Measurements from ENCODE around the gene PSPH. TPM values are rescaled to one million over a fixed set of nuclear protein-coding genes. Genes with fewer than 3 reads are reported as not detected.

PSPH gene
- total RNA-seq, 1 experiment from 2014 or later: 49.3 TPM

DNA sequence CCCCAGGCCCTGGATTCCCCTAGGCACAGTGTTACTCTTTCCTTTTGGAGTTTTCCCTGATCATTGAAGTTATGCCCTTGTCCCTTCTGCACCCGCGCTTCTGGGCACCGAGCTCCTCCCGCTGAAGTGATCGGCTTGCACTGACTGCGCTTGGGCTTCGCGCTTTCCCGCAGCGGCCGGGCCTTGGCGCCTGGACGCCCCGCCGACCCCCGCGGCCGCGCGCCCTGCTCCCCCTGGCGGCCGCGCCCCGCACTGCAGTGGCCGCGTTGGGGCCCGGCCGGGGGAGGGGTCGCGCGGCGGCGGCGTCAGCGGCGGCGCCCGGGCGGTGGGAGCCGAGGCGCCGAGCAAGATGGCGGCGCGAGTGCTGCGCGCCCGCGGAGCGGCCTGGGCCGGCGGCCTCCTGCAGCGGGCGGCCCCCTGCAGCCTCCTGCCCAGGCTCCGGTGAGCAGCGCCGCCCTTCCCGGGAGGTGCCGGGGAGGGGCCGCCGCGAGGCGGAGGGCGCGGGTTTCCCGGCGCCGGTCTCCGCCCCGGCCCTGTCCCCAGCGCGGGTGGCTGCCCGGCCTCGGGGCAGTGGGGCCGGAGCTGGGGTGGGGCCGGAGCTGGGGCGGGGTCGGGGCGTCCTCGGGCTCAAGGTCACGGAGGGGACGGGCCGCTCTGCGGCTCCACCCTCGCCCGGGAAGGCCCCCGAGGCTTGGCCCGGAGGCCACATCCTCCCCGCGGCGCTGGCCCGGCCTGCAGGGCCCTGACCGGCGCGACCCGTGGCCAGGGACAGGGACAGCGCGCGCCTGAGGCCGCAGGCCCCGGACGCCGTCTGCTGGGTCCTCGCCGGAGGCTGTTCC, 86.8 kb downstream of the PSPH start, which contains the start of gene NIPSNAP2 (continued):
- TF ChIP-seq, protein P1, sequence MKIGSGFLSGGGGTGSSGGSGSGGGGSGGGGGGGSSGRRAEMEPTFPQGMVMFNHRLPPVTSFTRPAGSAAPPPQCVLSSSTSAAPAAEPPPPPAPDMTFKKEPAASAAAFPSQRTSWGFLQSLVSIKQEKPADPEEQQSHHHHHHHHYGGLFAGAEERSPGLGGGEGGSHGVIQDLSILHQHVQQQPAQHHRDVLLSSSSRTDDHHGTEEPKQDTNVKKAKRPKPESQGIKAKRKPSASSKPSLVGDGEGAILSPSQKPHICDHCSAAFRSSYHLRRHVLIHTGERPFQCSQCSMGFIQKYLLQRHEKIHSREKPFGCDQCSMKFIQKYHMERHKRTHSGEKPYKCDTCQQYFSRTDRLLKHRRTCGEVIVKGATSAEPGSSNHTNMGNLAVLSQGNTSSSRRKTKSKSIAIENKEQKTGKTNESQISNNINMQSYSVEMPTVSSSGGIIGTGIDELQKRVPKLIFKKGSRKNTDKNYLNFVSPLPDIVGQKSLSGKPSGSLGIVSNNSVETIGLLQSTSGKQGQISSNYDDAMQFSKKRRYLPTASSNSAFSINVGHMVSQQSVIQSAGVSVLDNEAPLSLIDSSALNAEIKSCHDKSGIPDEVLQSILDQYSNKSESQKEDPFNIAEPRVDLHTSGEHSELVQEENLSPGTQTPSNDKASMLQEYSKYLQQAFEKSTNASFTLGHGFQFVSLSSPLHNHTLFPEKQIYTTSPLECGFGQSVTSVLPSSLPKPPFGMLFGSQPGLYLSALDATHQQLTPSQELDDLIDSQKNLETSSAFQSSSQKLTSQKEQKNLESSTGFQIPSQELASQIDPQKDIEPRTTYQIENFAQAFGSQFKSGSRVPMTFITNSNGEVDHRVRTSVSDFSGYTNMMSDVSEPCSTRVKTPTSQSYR (CRISPR knock-in tag; IDR thresholded peaks at IDR 0.05): no peak
- TF ChIP-seq, protein P2, sequence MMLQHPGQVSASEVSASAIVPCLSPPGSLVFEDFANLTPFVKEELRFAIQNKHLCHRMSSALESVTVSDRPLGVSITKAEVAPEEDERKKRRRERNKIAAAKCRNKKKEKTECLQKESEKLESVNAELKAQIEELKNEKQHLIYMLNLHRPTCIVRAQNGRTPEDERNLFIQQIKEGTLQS (CRISPR knock-in tag; conservative IDR thresholded peaks at IDR 0.05): no peak
- TF ChIP-seq, protein P3, sequence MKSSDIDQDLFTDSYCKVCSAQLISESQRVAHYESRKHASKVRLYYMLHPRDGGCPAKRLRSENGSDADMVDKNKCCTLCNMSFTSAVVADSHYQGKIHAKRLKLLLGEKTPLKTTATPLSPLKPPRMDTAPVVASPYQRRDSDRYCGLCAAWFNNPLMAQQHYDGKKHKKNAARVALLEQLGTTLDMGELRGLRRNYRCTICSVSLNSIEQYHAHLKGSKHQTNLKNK (CRISPR knock-in tag; IDR thresholded peaks at IDR 0.05): no peak
- TF ChIP-seq CREM (CRISPR knock-in tag; IDR thresholded peaks at IDR 0.05): peak; percentile 62; the same call in 1 of the 2 replicates
- TF ChIP-seq NR1H2 (CRISPR knock-in tag; IDR thresholded peaks at IDR 0.05): no peak
- TF ChIP-seq, protein P4, sequence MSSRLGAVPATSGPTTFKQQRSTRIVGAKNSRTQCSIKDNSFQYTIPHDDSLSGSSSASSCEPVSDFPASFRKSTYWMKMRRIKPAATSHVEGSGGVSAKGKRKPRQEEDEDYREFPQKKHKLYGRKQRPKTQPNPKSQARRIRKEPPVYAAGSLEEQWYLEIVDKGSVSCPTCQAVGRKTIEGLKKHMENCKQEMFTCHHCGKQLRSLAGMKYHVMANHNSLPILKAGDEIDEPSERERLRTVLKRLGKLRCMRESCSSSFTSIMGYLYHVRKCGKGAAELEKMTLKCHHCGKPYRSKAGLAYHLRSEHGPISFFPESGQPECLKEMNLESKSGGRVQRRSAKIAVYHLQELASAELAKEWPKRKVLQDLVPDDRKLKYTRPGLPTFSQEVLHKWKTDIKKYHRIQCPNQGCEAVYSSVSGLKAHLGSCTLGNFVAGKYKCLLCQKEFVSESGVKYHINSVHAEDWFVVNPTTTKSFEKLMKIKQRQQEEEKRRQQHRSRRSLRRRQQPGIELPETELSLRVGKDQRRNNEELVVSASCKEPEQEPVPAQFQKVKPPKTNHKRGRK (CRISPR knock-in tag; IDR thresholded peaks at IDR 0.05; ENCODE audit: borderline replicate concordance): no peak
- TF ChIP-seq, protein P5, sequence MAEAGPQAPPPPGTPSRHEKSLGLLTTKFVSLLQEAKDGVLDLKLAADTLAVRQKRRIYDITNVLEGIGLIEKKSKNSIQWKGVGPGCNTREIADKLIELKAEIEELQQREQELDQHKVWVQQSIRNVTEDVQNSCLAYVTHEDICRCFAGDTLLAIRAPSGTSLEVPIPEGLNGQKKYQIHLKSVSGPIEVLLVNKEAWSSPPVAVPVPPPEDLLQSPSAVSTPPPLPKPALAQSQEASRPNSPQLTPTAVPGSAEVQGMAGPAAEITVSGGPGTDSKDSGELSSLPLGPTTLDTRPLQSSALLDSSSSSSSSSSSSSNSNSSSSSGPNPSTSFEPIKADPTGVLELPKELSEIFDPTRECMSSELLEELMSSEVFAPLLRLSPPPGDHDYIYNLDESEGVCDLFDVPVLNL (CRISPR knock-in tag; IDR thresholded peaks at IDR 0.05; ENCODE audit: borderline replicate concordance, low read depth): no peak
- TF ChIP-seq ZNF423 (CRISPR knock-in tag; IDR thresholded peaks at IDR 0.05): 0 out of 2 replicates have a peak, but pooled peaks have one; percentile 29
- peak; percentile 39; the same call in 1 of the 2 replicates for TF ChIP-seq TP53 (CRISPR knock-in tag; IDR thresholded peaks at IDR 0.05)
- no peak for TF ChIP-seq SMAD4 (CRISPR knock-in tag; IDR thresholded peaks at IDR 0.05)
- no peak for TF ChIP-seq NR2C2 (CRISPR knock-in tag; IDR thresholded peaks at IDR 0.05)
- TF ChIP-seq ZNF317 (CRISPR knock-in tag; IDR thresholded peaks at IDR 0.05; ENCODE audit: borderline replicate concordance, low read depth): no peak
- TF ChIP-seq ZNF416 (CRISPR knock-in tag; IDR thresholded peaks at IDR 0.05): peak; percentile 92; the same call in 1 of the 2 replicates
- TF ChIP-seq ZNF671 (CRISPR knock-in tag; IDR thresholded peaks at IDR 0.05): no peak
- TF ChIP-seq OVOL2 (CRISPR knock-in tag; IDR thresholded peaks at IDR 0.05; ENCODE audit: borderline replicate concordance): no peak
- no peak for TF ChIP-seq GTF2I (CRISPR knock-in tag; conservative IDR thresholded peaks at IDR 0.05)
- TF ChIP-seq, protein P6, sequence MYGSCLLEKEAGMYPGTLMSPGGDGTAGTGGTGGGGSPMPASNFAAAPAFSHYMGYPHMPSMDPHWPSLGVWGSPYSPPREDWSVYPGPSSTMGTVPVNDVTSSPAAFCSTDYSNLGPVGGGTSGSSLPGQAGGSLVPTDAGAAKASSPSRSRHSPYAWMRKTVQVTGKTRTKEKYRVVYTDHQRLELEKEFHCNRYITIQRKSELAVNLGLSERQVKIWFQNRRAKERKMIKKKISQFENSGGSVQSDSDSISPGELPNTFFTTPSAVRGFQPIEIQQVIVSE (CRISPR knock-in tag; IDR thresholded peaks at IDR 0.05; ENCODE audit: borderline replicate concordance): no peak
- TF ChIP-seq, protein P7, sequence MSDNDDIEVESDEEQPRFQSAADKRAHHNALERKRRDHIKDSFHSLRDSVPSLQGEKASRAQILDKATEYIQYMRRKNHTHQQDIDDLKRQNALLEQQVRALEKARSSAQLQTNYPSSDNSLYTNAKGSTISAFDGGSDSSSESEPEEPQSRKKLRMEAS (CRISPR knock-in tag; IDR thresholded peaks at IDR 0.05): no peak
- no peak for TF ChIP-seq ZNF396 (CRISPR knock-in tag; IDR thresholded peaks at IDR 0.05; ENCODE audit: borderline replicate concordance)
- no peak for TF ChIP-seq SOX15 (CRISPR knock-in tag; IDR thresholded peaks at IDR 0.05)
- TF ChIP-seq, protein P8, sequence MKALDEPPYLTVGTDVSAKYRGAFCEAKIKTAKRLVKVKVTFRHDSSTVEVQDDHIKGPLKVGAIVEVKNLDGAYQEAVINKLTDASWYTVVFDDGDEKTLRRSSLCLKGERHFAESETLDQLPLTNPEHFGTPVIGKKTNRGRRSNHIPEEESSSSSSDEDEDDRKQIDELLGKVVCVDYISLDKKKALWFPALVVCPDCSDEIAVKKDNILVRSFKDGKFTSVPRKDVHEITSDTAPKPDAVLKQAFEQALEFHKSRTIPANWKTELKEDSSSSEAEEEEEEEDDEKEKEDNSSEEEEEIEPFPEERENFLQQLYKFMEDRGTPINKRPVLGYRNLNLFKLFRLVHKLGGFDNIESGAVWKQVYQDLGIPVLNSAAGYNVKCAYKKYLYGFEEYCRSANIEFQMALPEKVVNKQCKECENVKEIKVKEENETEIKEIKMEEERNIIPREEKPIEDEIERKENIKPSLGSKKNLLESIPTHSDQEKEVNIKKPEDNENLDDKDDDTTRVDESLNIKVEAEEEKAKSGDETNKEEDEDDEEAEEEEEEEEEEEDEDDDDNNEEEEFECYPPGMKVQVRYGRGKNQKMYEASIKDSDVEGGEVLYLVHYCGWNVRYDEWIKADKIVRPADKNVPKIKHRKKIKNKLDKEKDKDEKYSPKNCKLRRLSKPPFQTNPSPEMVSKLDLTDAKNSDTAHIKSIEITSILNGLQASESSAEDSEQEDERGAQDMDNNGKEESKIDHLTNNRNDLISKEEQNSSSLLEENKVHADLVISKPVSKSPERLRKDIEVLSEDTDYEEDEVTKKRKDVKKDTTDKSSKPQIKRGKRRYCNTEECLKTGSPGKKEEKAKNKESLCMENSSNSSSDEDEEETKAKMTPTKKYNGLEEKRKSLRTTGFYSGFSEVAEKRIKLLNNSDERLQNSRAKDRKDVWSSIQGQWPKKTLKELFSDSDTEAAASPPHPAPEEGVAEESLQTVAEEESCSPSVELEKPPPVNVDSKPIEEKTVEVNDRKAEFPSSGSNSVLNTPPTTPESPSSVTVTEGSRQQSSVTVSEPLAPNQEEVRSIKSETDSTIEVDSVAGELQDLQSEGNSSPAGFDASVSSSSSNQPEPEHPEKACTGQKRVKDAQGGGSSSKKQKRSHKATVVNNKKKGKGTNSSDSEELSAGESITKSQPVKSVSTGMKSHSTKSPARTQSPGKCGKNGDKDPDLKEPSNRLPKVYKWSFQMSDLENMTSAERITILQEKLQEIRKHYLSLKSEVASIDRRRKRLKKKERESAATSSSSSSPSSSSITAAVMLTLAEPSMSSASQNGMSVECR (CRISPR knock-in tag; IDR thresholded peaks at IDR 0.05; ENCODE audit: borderline replicate concordance): no peak
- no peak for TF ChIP-seq NR3C1 (CRISPR knock-in tag; conservative IDR thresholded peaks at IDR 0.05; ENCODE audit: low read depth)
- TF ChIP-seq TEAD1 (CRISPR knock-in tag; IDR thresholded peaks at IDR 0.05): no peak
- TF ChIP-seq, protein P9, sequence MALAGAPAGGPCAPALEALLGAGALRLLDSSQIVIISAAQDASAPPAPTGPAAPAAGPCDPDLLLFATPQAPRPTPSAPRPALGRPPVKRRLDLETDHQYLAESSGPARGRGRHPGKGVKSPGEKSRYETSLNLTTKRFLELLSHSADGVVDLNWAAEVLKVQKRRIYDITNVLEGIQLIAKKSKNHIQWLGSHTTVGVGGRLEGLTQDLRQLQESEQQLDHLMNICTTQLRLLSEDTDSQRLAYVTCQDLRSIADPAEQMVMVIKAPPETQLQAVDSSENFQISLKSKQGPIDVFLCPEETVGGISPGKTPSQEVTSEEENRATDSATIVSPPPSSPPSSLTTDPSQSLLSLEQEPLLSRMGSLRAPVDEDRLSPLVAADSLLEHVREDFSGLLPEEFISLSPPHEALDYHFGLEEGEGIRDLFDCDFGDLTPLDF (CRISPR knock-in tag; IDR thresholded peaks at IDR 0.05): no peak
